ENCODE data around the gene LRP1B. TPM values are rescaled to one million over a fixed set of nuclear protein-coding genes. Genes with fewer than 3 reads are reported as not detected.

Gene LRP1B
- 0.19 and 0.28 TPM in 2 replicates for polyA plus RNA-seq (2012; rRNA removed)
- 0.41 and 0.66 TPM in 2 replicates for polyA plus RNA-seq (2012; cell fraction: cytosol; rRNA removed)
- 0.31 and 0.51 TPM in 2 replicates for polyA plus RNA-seq (2012; cell fraction: nucleus; rRNA removed)

DNA sequence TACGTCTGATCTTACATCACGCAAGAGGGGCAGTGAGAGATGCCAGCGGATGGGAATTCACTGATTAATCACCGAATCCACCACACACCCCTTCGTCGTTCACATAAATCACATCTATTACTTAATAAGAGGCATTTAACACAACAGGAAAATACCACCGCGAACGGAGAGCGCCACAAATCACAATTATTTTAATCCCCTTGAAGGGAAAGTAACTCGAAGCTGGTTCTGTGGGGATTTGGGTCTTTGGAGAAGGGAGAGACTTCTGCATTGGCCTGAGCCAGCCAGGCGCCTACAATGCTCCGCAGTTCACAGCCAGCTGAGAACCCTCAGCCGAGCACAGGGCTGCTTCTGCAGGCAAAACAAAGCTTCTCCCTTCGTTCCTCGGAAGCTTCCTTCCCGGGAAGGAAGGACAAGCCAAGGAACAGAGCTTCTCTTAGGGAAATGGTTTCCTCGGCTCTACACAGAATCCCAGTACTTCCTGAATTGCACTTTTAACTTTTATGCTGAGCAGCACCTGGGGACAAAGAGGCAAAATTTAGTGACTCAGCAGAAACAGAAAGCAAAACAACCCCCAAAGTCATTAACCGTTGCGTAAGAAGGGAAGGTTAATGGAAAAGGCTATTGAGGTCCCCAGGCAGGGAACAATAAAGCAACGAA is at the start of gene LRP1B:
LRP1B (minus strand) TSS at position 7 of the 660 bp plus-strand sequence. CDS start 287 bp downstream, outside the sequence.
- DNase-seq = peak; percentile 40
- Histone ChIP-seq H3K27me3 (ENCODE audit: insufficient read depth) (no peaks in the 10 kb centered on the region; the same call in 1 of the 2 replicates), H3K4me3 (ENCODE audit: low read depth in 2 of 2, low read length in 1 of 2) (peak within 1 kb of the TSS; percentile 65 to 83), H2AFZ (ENCODE audit: low read depth) (peak within 1 kb of the TSS; percentile 79), H3K9me3 (no peaks in the 10 kb centered on the region), H3K4me2 (peak within 1 kb of the TSS; percentile 92), H3K9me2 (no peaks in the 10 kb centered on the region), H3K79me2 (ENCODE audit: insufficient read depth) (no peaks in the 10 kb centered on the region), H3K27ac (ENCODE audit: low read depth in 2 of 2, low read length in 1 of 2) (peak within 1 kb of the TSS; percentile 9 to 89; a peak in 3 of 4 replicates), H3F3A (replicated peaks; ENCODE audit: insufficient read depth) (no peaks in the 10 kb centered on the region), H3K36me3 (replicated peaks in 1 of 2; ENCODE audit: control insufficient read depth in 1 of 2, insufficient read depth in 2 of 2, low read length in 1 of 2) (no peaks in the 10 kb centered on the region), H3K9ac (peak within 1 kb of the TSS; percentile 51; the same call in 1 of the 2 replicates), H3K4me1 (ENCODE audit: control insufficient read depth in 1 of 2, insufficient read depth in 2 of 2, low read depth in 1 of 2, low read length in 1 of 2) (peaks cover 0 to 14% of the 10 kb centered on the region in 2 experiments; a peak in 3 of 4 replicates), H4K20me1 (ENCODE audit: insufficient read depth) (no peaks in the 10 kb centered on the region)
- peak; percentile 8; the same call in 1 of the 2 replicates for TF ChIP-seq TAF1 (IDR thresholded peaks at IDR 0.05; ENCODE audit: borderline replicate concordance, low read depth, low read length)
- no peak for TF ChIP-seq TCF12 (IDR thresholded peaks at IDR 0.05)
- CTCF ChIA-PET = interaction anchor here (0.7 to 1.9 kb wide), 7 partner anchors 9 to 476 kb away, joined by 3 to 8 read pairs (median 3); no protein-coding TSS in a partner anchor
- POLR2A ChIA-PET = interaction anchor here (0.7 kb wide), 1 partner anchor 99 kb away, joined by 3 read pairs; no protein-coding TSS in a partner anchor
- 3% methylated on average over 21 of the region's 21 CpGs for WGBS (ENCODE audit: low lambda C conversion rate)

DNA sequence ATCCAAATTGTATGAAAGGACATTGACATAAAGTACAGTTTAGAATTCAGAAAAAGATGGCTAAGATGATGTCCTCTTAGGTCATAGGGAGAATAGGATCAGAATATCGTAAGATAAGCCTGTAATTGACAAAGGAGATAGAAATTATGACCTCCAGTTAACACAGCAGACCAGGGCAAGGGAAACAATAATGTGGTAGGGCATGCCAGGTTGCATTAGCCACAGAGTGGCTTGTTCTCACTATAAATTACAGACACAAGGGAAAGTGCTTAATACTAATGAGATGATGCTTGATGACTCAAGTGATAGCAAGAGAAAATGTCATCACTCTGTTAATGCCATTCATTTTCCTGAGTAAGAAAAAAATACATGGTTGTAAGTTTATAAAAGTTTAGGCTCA is 48.9 kb upstream of the LRP1B start:
- peak overlapping the region in 1 of 2 experiments; percentile 69; a peak in 2 of 4 replicates for H3K27ac ChIP-seq (ENCODE audit: low read depth in 2 of 2, low read length in 1 of 2)
- H3K9me3 ChIP-seq = no peaks in the 10 kb centered on the region
- TF ChIP-seq EP300 (IDR thresholded peaks at IDR 0.05; ENCODE audit: borderline replicate concordance in 1 of 2, low read depth in 1 of 2, low read length in 1 of 2) (peak in 1 of 2 experiments; percentile 83; a peak in 2 of 4 replicates), EZH2phosphoT487 (IDR thresholded peaks at IDR 0.05; ENCODE audit: borderline replicate concordance, low read depth) (no peak), CHD2 (IDR thresholded peaks at IDR 0.05; ENCODE audit: low read length, partially characterized antibody) (peak; percentile 27), GATA2 (CRISPR knock-in tag; IDR thresholded peaks at IDR 0.05) (peak; percentile 60; the same call in 1 of the 2 replicates)
- TF ChIP-seq, protein P1, sequence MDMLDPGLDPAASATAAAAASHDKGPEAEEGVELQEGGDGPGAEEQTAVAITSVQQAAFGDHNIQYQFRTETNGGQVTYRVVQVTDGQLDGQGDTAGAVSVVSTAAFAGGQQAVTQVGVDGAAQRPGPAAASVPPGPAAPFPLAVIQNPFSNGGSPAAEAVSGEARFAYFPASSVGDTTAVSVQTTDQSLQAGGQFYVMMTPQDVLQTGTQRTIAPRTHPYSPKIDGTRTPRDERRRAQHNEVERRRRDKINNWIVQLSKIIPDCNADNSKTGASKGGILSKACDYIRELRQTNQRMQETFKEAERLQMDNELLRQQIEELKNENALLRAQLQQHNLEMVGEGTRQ (IDR thresholded peaks at IDR 0.05; ENCODE audit: borderline replicate concordance, low read depth, low read length) = no peak
- TF ChIP-seq, protein P2, sequence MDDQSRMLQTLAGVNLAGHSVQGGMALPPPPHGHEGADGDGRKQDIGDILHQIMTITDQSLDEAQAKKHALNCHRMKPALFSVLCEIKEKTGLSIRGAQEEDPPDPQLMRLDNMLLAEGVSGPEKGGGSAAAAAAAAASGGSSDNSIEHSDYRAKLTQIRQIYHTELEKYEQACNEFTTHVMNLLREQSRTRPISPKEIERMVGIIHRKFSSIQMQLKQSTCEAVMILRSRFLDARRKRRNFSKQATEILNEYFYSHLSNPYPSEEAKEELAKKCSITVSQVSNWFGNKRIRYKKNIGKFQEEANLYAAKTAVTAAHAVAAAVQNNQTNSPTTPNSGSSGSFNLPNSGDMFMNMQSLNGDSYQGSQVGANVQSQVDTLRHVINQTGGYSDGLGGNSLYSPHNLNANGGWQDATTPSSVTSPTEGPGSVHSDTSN (IDR thresholded peaks at IDR 0.05) = peak; percentile 42; the same call in 1 of the 2 replicates
- H2AFZ ChIP-seq (ENCODE audit: low read depth) = no peak overlapping the region
- DNase-seq = no peak
- H3K36me3 ChIP-seq (replicated peaks in 1 of 2; ENCODE audit: control insufficient read depth in 1 of 2, insufficient read depth in 2 of 2, low read length in 1 of 2) = no peaks in the 10 kb centered on the region
- no peaks in the 10 kb centered on the region for H3K9me2 ChIP-seq
- no peak overlapping the region for H3K9ac ChIP-seq
- H3K4me3 ChIP-seq (ENCODE audit: low read depth in 2 of 2, low read length in 1 of 2) = no peak overlapping the region
- H3K79me2 ChIP-seq (ENCODE audit: insufficient read depth) = no peaks in the 10 kb centered on the region
- H3F3A ChIP-seq (replicated peaks; ENCODE audit: insufficient read depth) = peaks cover 6% of the 10 kb centered on the region
- WGBS (ENCODE audit: low lambda C conversion rate) = 68% methylated on average over 1 of the region's 1 CpG
- H3K4me2 ChIP-seq = no peak overlapping the region
- H3K4me1 ChIP-seq (ENCODE audit: control insufficient read depth in 1 of 2, insufficient read depth in 2 of 2, low read depth in 1 of 2, low read length in 1 of 2) = peaks cover 0 to 35% of the 10 kb centered on the region in 2 experiments; a peak in 3 of 4 replicates
- ChIA-PET CTCF (no interaction called here), POLR2A (no interaction called here)
- no peaks in the 10 kb centered on the region for H4K20me1 ChIP-seq (ENCODE audit: insufficient read depth)
- H3K27me3 ChIP-seq (ENCODE audit: insufficient read depth) = no peaks in the 10 kb centered on the region
